ENCODE data around the gene AP5Z1.

GRCh38 chr7:4747746-4748145 lies 27.7 kb upstream of the AP5Z1 start:
- TF ChIP-seq, protein P1, sequence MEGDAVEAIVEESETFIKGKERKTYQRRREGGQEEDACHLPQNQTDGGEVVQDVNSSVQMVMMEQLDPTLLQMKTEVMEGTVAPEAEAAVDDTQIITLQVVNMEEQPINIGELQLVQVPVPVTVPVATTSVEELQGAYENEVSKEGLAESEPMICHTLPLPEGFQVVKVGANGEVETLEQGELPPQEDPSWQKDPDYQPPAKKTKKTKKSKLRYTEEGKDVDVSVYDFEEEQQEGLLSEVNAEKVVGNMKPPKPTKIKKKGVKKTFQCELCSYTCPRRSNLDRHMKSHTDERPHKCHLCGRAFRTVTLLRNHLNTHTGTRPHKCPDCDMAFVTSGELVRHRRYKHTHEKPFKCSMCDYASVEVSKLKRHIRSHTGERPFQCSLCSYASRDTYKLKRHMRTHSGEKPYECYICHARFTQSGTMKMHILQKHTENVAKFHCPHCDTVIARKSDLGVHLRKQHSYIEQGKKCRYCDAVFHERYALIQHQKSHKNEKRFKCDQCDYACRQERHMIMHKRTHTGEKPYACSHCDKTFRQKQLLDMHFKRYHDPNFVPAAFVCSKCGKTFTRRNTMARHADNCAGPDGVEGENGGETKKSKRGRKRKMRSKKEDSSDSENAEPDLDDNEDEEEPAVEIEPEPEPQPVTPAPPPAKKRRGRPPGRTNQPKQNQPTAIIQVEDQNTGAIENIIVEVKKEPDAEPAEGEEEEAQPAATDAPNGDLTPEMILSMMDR (IDR thresholded peaks at IDR 0.05): no peak
- no peak for TF ChIP-seq POLR2A (IDR thresholded peaks at IDR 0.05)
- TF ChIP-seq POLR2AphosphoS5 (IDR thresholded peaks at IDR 0.05): no peak

Measured in prostate gland (tissue), 2 donors.